Panc1 (cell line): ENCODE results near the gene SNX1. TPM values are rescaled to one million over a fixed set of nuclear protein-coding genes. Genes with fewer than 3 reads are reported as not detected.

Experiments
- ATAC-seq: fragments of 200-7000 bp; cut with Tn5 transposase; 2 replicates; pipeline ENCODE4 v1.9.1; 2020; ENCODE audit warnings: mild to moderate bottlenecking, moderate library complexity
- BruUV-seq: library from RNA; stranded (reverse); fragments of 400-500 nt; replicated peaks from 2 replicates; lab custom pipeline; 2021; lab: Mats Ljungman, UMichigan
- CTCF ChIA-PET: fragments of 300-600 bp; sonication (Branson Sonifier 250); formaldehyde crosslinking; loops from one replicate; lab custom pipeline; 2022; ENCODE audit warnings: antibody characterized with exemption; lab: Charles Lee
- POLR2A ChIA-PET: fragments of 300-600 bp; sonication (Branson Sonifier 250); formaldehyde crosslinking; loops from one replicate; lab custom pipeline; 2022; ENCODE audit warnings: antibody characterized with exemption; lab: Charles Lee
- DNase-seq: peaks from one replicate; pipeline ENCODE4 v3.0.0-alpha.2; 2010; ENCODE audit warnings: low read depth, low spot score
- H3K27ac ChIP-seq: 2 replicates; pipeline ENCODE4 v1.5.1; 2011; ENCODE audit warnings: mild to moderate bottlenecking, low read length, inconsistent platforms
- H3K27me3 ChIP-seq: fragments of 200-500 bp; sonication (Bioruptor generic); 2 replicates; pipeline ENCODE4 v1.6.0; 2014; ENCODE audit warnings: low read length, inconsistent platforms; ENCODE audit not compliant: control insufficient read depth, insufficient read depth
- H3K36me3 ChIP-seq: fragments of 200-500 bp; sonication (Bioruptor generic); 2 replicates; pipeline ENCODE4 v1.5.1; 2014; ENCODE audit warnings: inconsistent platforms, mild to moderate bottlenecking, low read length, moderate library complexity; ENCODE audit not compliant: control insufficient read depth, insufficient read depth
- H3K4me1 ChIP-seq: 2 replicates; pipeline ENCODE4 v1.5.1; 2011; ENCODE audit warnings: inconsistent platforms, mild to moderate bottlenecking, low read length, moderate library complexity; ENCODE audit not compliant: control insufficient read depth, insufficient read depth
- H3K4me3 ChIP-seq, 2 experiments: 2 replicates each; pipeline ENCODE4 v1.5.1; 2011 to 2012; ENCODE audit warnings: low read depth in 2 of 2, low read length in 2 of 2, mild to moderate bottlenecking in 2 of 2, inconsistent platforms in 1 of 2, moderate library complexity in 1 of 2
- H3K9me3 ChIP-seq: fragments of 200-500 bp; sonication (Bioruptor generic); 2 replicates; pipeline ENCODE4 v1.5.1; 2014; ENCODE audit warnings: low read depth, mild to moderate bottlenecking, inconsistent platforms, low read length, moderate library complexity; ENCODE audit not compliant: control insufficient read depth, insufficient read depth
- CTCF ChIP-seq: fragments of 450-650 bp; IDR thresholded peaks from 2 replicates; pipeline ENCODE4 v1.5.1; 2017; ENCODE audit warnings: mild to moderate bottlenecking
- POLR2AphosphoS5 ChIP-seq: IDR thresholded peaks from 2 replicates; pipeline ENCODE4 v1.6.1; 2012; ENCODE audit warnings: mild to moderate bottlenecking, low read depth, low read length, moderate library complexity
- REST ChIP-seq, 2 experiments: IDR thresholded peaks; 2 replicates each; pipeline ENCODE4 v1.6.1; 2011 to 2012; ENCODE audit warnings: low read depth in 2 of 2, control low read depth in 1 of 2, low read length in 1 of 2, mild to moderate bottlenecking in 1 of 2, moderate library complexity in 1 of 2; ENCODE audit not compliant: insufficient read depth in 1 of 2
- SIN3A ChIP-seq: IDR thresholded peaks from 2 replicates; pipeline ENCODE4 v1.6.1; 2012; ENCODE audit warnings: low read depth, mild to moderate bottlenecking, low read length, moderate library complexity, borderline replicate concordance; ENCODE audit not compliant: insufficient read depth
- TCF7L2 ChIP-seq: IDR thresholded peaks from 2 replicates; pipeline ENCODE4 v1.6.1; 2011; ENCODE audit warnings: mild to moderate bottlenecking, low read depth, low read length, inconsistent platforms
- in situ Hi-C: cut with HindIII; loops from 2 replicates; pipeline ENCODE4 v1.10.0; 2016; ENCODE audit warnings: low sequenced_read_pairs, low pct_unique_long_range_greater_than_20kb
- intact Hi-C: fragments of 100-400 bp; cut with micrococcal nuclease; formaldehyde crosslinking; loops from one replicate; pipeline ENCODE4 v1.10.0; 2022; ENCODE audit not compliant: unreplicated experiment
- total RNA-seq: library from RNA; stranded (reverse); gene quantifications from one replicate; pipeline ENCODE4 v1.2.1, GENCODE V29; 2021; ENCODE audit not compliant: unreplicated experiment

Gene SNX1
- total RNA-seq, 1 experiment from 2014 or later = 96.2 TPM

- TF ChIP-seq CTCF = no peak
- no peak for TF ChIP-seq REST (IDR thresholded peaks at IDR 0.05; ENCODE audit: insufficient read depth in 1 of 2, low read depth in 2 of 2, low read length in 1 of 2)
- no peak for TF ChIP-seq SIN3A
- no peak for TF ChIP-seq TCF7L2
- no peak for TF ChIP-seq POLR2AphosphoS5
- POLR2A ChIA-PET = no interaction called here
- Histone ChIP-seq H3K9me3 (no peaks in the 10 kb centered on the region), H3K27ac (no peak overlapping the region), H3K36me3 (0 out of 2 replicates have a peak, but pooled peaks cover 8% of the 10 kb centered on the region), H3K4me1 (no peaks in the 10 kb centered on the region), H3K27me3 (no peaks in the 10 kb centered on the region), H3K4me3 (no peak overlapping the region)
- ATAC-seq = no peak
- intact Hi-C loops (no loop called here), in situ Hi-C loops (no loop called here)
- CTCF ChIA-PET = no interaction called here
- BruUV-seq = no TSS peak
- DNase-seq = no peak
Measured at GRCh38 chr15:64144192-64144564, 48.4 kb downstream of the SNX1 start.

- Histone ChIP-seq H3K27ac (no peak overlapping the region), H3K9me3 (no peaks in the 10 kb centered on the region), H3K4me1 (no peaks in the 10 kb centered on the region), H3K4me3 (no peak overlapping the region), H3K27me3 (no peaks in the 10 kb centered on the region), H3K36me3 (0 out of 2 replicates have a peak, but pooled peaks cover 8% of the 10 kb centered on the region)
- CTCF ChIA-PET = no interaction called here
- no TSS peak for BruUV-seq
- ATAC-seq (no peak), DNase-seq (no peak)
- in situ Hi-C loops (no loop called here), intact Hi-C loops (no loop called here)
- POLR2A ChIA-PET = no interaction called here
- TF ChIP-seq TCF7L2 (no peak), POLR2AphosphoS5 (no peak)
Measured at GRCh38 chr15:64144565-64145281, 48.9 kb downstream of the SNX1 start.

- in situ Hi-C loops = no loop called here
- Histone ChIP-seq H3K9me3 (no peaks in the 10 kb centered on the region), H3K27ac (no peak overlapping the region), H3K36me3 (0 out of 2 replicates have a peak, but pooled peaks cover 8% of the 10 kb centered on the region), H3K27me3 (no peaks in the 10 kb centered on the region), H3K4me3 (no peak overlapping the region), H3K4me1 (no peaks in the 10 kb centered on the region)
- no TSS peak for BruUV-seq
- no peak for TF ChIP-seq REST (IDR thresholded peaks at IDR 0.05; ENCODE audit: insufficient read depth in 1 of 2, low read depth in 2 of 2, low read length in 1 of 2)
- TF ChIP-seq SIN3A = no peak
- TF ChIP-seq TCF7L2 = no peak
- TF ChIP-seq POLR2AphosphoS5 = no peak
- no peak for TF ChIP-seq CTCF
- CTCF ChIA-PET = interaction anchor here (0.5 kb wide), 1 partner anchor 495 kb away, joined by 5 read pairs; no protein-coding TSS in a partner anchor
- DNase-seq (no peak), ATAC-seq (no peak)
- intact Hi-C loops = no loop called here
- POLR2A ChIA-PET = interaction anchor here (0.5 to 0.6 kb wide), 2 partner anchors 17 to 583 kb away, joined by 3 to 9 read pairs; no protein-coding TSS in a partner anchor
Measured at GRCh38 chr15:64146041-64146440, 50.3 kb downstream of the SNX1 start.
